ENCODE data around the gene PSMD1.
"Not testable (repeated sequence)": the region's sequence is repeated elsewhere in the genome, so short reads cannot be mapped to it uniquely, and the experiment has no call there.

The PSMD1 gene

GRCh38 chr2:231187736-231188505 is 131.3 kb downstream of the PSMD1 start:
- DNase-seq (ENCODE audit: low read depth), result peak; percentile 84

- no peak for DNase-seq (ENCODE audit: low read depth)
These were observed 132.0 kb downstream of the PSMD1 start for GRCh38 chr2:231188506-231189170.

- no peak for DNase-seq (ENCODE audit: low read depth)
These were observed 132.5 kb downstream of the PSMD1 start for GRCh38 chr2:231189171-231189530.

- no peak for DNase-seq (ENCODE audit: low read depth)
These were observed 133.2 kb downstream of the PSMD1 start for GRCh38 chr2:231189571-231190495.

GRCh38 chr2:231190531-231191197 is 134.0 kb downstream of the PSMD1 start:
- no peak for DNase-seq (ENCODE audit: low read depth)

GRCh38 chr2:231191896-231192872 is 135.5 kb downstream of the PSMD1 start:
- DNase-seq (ENCODE audit: low read depth), result peak; percentile 67

GRCh38 chr2:231193216-231193615 is 136.5 kb downstream of the PSMD1 start:
- DNase-seq (ENCODE audit: low read depth), result no peak

- no peak for DNase-seq (ENCODE audit: low read depth)
These were observed 139.9 kb downstream of the PSMD1 start for GRCh38 chr2:231196592-231196991.

- not testable (repeated sequence) for DNase-seq (ENCODE audit: low read depth)
These were observed 140.5 kb downstream of the PSMD1 start for GRCh38 chr2:231197196-231197595.

GRCh38 chr2:231197706-231198290 is 141.1 kb downstream of the PSMD1 start:
- DNase-seq (ENCODE audit: low read depth), result no peak

- DNase-seq (ENCODE audit: low read depth), result no peak
These were observed 141.9 kb downstream of the PSMD1 start, which contains the start of gene ARMC9 for GRCh38 chr2:231198291-231199173. TSS of gene ARMC9 (plus strand) at chr2:231198631. CDS start at chr2:231206239, 7,608 bp downstream.

- DNase-seq (ENCODE audit: low read depth), result no peak
These were observed 142.6 kb downstream of the PSMD1 start for GRCh38 chr2:231199219-231199618.

GRCh38 chr2:231200805-231201474 is 144.3 kb downstream of the PSMD1 start:
- no peak for DNase-seq (ENCODE audit: low read depth)

- DNase-seq (ENCODE audit: low read depth), result no peak
These were observed 144.8 kb downstream of the PSMD1 start for GRCh38 chr2:231201475-231201814.

- no peak for DNase-seq (ENCODE audit: low read depth)
These were observed 146.4 kb downstream of the PSMD1 start for GRCh38 chr2:231203087-231203486.

- no peak for DNase-seq (ENCODE audit: low read depth)
These were observed 147.5 kb downstream of the PSMD1 start for GRCh38 chr2:231204146-231204545.

- DNase-seq (ENCODE audit: low read depth), result no peak
These were observed 147.9 kb downstream of the PSMD1 start for GRCh38 chr2:231204581-231204980.

GRCh38 chr2:231207734-231208133 is 151.1 kb downstream of the PSMD1 start:
- no peak for DNase-seq (ENCODE audit: low read depth)

- no peak for DNase-seq (ENCODE audit: low read depth)
These were observed 154.1 kb downstream of the PSMD1 start for GRCh38 chr2:231210782-231211181.
